Ishikawa (cell line): ENCODE measurements around the gene SLC6A12.

Experiments used
- CEBPB ChIP-seq: IDR thresholded peaks from 2 replicates; pipeline ENCODE4 v1.6.1; 2012
- CREB1 ChIP-seq: IDR thresholded peaks from 2 replicates; pipeline ENCODE4 v1.6.1; 2012; ENCODE audit warnings: low read depth
- EGR1 ChIP-seq: IDR thresholded peaks from 2 replicates; pipeline ENCODE4 v1.6.1; 2012
- EP300 ChIP-seq: IDR thresholded peaks from 2 replicates; pipeline ENCODE4 v1.6.1; 2012; ENCODE audit warnings: borderline replicate concordance
- FOXM1 ChIP-seq: IDR thresholded peaks from 2 replicates; pipeline ENCODE4 v1.6.1; 2012; ENCODE audit warnings: low read depth, borderline replicate concordance
- MAX ChIP-seq: IDR thresholded peaks from 2 replicates; pipeline ENCODE4 v1.6.1; 2012
- NFIC ChIP-seq: IDR thresholded peaks from 2 replicates; pipeline ENCODE4 v1.6.1; 2012
- RAD21 ChIP-seq: IDR thresholded peaks from 2 replicates; pipeline ENCODE4 v1.6.1; 2012; ENCODE audit warnings: low read depth
- REST ChIP-seq: IDR thresholded peaks from 2 replicates; pipeline ENCODE4 v1.6.1; 2012; ENCODE audit warnings: low read depth, mild to moderate bottlenecking
- TAF1 ChIP-seq: IDR thresholded peaks from 2 replicates; pipeline ENCODE4 v1.6.1; 2012; ENCODE audit warnings: low read depth, mild to moderate bottlenecking
- TCF12 ChIP-seq: IDR thresholded peaks from 2 replicates; pipeline ENCODE4 v1.6.1; 2012; ENCODE audit warnings: low read depth
- TEAD4 ChIP-seq: IDR thresholded peaks from 2 replicates; pipeline ENCODE4 v1.6.1; 2012
- USF1 ChIP-seq: IDR thresholded peaks from 2 replicates; pipeline ENCODE4 v1.6.1; 2012
- YY1 ChIP-seq: IDR thresholded peaks from 2 replicates; pipeline ENCODE4 v1.6.1; 2012; ENCODE audit warnings: low read depth
- ZBTB7A ChIP-seq: IDR thresholded peaks from 2 replicates; pipeline ENCODE4 v1.6.1; 2012; ENCODE audit warnings: low read depth

The SLC6A12 gene

GRCh38 chr12:225012-225411 is 11.1 kb upstream of the SLC6A12 start:
- TF ChIP-seq ZBTB7A = no peak
- TF ChIP-seq YY1 = no peak
- TF ChIP-seq TAF1 = no peak
- no peak for TF ChIP-seq FOXM1
- no peak for TF ChIP-seq TEAD4
- TF ChIP-seq RAD21 = no peak
- no peak for TF ChIP-seq NFIC
- TF ChIP-seq REST = no peak
- no peak for TF ChIP-seq USF1
- no peak for TF ChIP-seq MAX
- no peak for TF ChIP-seq TCF12
- no peak for TF ChIP-seq CEBPB
- TF ChIP-seq EGR1 = no peak

GRCh38 chr12:224330-224729 is 10.4 kb upstream of the SLC6A12 start:
- TF ChIP-seq TCF12 (no peak), FOXM1 (no peak), EP300 (no peak), MAX (no peak), CREB1 (no peak), TEAD4 (no peak), REST (no peak), RAD21 (no peak), TAF1 (no peak), CEBPB (no peak), ZBTB7A (no peak), NFIC (no peak), USF1 (no peak), EGR1 (no peak)

GRCh38 chr12:223841-224240 is 9.9 kb upstream of the SLC6A12 start:
- no peak for TF ChIP-seq CREB1
- TF ChIP-seq CEBPB = no peak
- TF ChIP-seq REST = no peak
- TF ChIP-seq TAF1 = no peak
- no peak for TF ChIP-seq EGR1
- no peak for TF ChIP-seq USF1
- TF ChIP-seq NFIC = no peak
- TF ChIP-seq TEAD4 = no peak
- no peak for TF ChIP-seq MAX
- no peak for TF ChIP-seq RAD21
- no peak for TF ChIP-seq FOXM1
- no peak for TF ChIP-seq YY1
- no peak for TF ChIP-seq ZBTB7A
- no peak for TF ChIP-seq TCF12
- TF ChIP-seq EP300 = no peak

- TF ChIP-seq YY1 (no peak), TAF1 (no peak), REST (no peak)
Observed at GRCh38 chr12:221736-222135, 7.8 kb upstream of the SLC6A12 start.
